Activated T-helper 1 cell treated with anti-CD3 and anti-CD28 coated beads, Interleukin-12 subunit alpha, Interleukin-12 subunit beta, Interleukin-2, Interleukin-4 antibody, amounts not matched to agents 30 ng/mL and 10 ng/mL and 1 ng/mL, durations not matched to agents 14 hours and 24 hours and 36 hours (primary cell): ENCODE measurements around the gene JAML. TPM values are rescaled to one million over a fixed set of nuclear protein-coding genes. Genes with fewer than 3 reads are reported as not detected.

Source experiments
- DNase-seq: peaks from one replicate; pipeline ENCODE4 v3.0.0; 2021; ENCODE audit warnings: low spot score
- H3K27ac Mint-ChIP-seq: one replicate; pipeline ENCODE4 v1.8.0; 2021; ENCODE audit warnings: mild to moderate bottlenecking, mixed read lengths
- H3K27me3 Mint-ChIP-seq: one replicate; pipeline ENCODE4 v1.8.0; 2022; ENCODE audit warnings: mild to moderate bottlenecking, moderate library complexity, mixed read lengths; ENCODE audit not compliant: insufficient read depth
- H3K36me3 Mint-ChIP-seq: one replicate; pipeline ENCODE4 v1.8.0; 2021; ENCODE audit warnings: low read depth, mixed read lengths
- H3K4me1 Mint-ChIP-seq: one replicate; pipeline ENCODE4 v1.8.0; 2021; ENCODE audit warnings: low read depth, mixed read lengths
- H3K4me3 Mint-ChIP-seq: one replicate; pipeline ENCODE4 v1.8.0; 2021; ENCODE audit warnings: mild to moderate bottlenecking, moderate library complexity, mixed read lengths
- H3K9me3 Mint-ChIP-seq: one replicate; pipeline ENCODE4 v1.8.0; 2021; ENCODE audit warnings: mixed read lengths
- intact Hi-C: fragments of 100-400 bp; cut with micrococcal nuclease; formaldehyde crosslinking; loops from one replicate; pipeline ENCODE4 v1.15.1; 2024
- total RNA-seq: library from RNA; stranded (reverse); gene quantifications from 2 replicates; pipeline ENCODE4 v1.2.3, GENCODE V29; 2022

Gene JAML
- total RNA-seq, 1 donor from 2014 or later = 264 TPM

- H3K36me3 Mint-ChIP-seq = no peaks in the 10 kb centered on the region
- intact Hi-C loops = no loop called here
- H3K4me1 Mint-ChIP-seq = no peaks in the 10 kb centered on the region
- peaks cover 26% of the 10 kb centered on the region for H3K27me3 Mint-ChIP-seq
- no peak for DNase-seq
- no peak overlapping the region for H3K27ac Mint-ChIP-seq
- no peaks in the 10 kb centered on the region for H3K9me3 Mint-ChIP-seq
- H3K4me3 Mint-ChIP-seq = no peak overlapping the region
These were observed 59.9 kb downstream of the JAML start for GRCh38 chr11:118164885-118165284.

DNA sequence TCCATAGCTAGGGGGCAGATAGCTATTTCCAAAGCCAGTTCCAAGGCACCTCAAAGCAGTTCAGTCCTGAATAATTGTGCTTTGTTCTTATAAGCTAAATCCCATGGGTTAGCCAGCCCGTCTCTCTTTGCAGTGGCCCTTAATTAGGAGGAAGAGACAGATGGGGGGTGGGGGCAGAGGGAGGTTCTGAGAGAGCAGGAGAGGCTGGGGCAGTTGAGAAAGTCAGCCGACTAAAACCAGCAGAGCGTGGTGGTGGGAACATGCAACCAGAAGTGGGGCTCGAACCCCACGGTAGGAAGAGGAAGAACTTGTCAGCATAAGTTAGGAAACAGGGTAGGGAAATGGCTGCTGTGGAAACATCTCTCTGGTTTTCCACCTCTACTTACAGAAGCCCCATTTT lies 61.3 kb downstream of the JAML start:
- intact Hi-C loops = no loop called here

GRCh38 chr11:118162846-118163245 lies 62.0 kb downstream of the JAML start:
- intact Hi-C loops = no loop called here
- Mint-ChIP-seq H3K27ac (no peak overlapping the region), H3K9me3 (no peaks in the 10 kb centered on the region), H3K36me3 (no peaks in the 10 kb centered on the region), H3K4me3 (no peak overlapping the region), H3K4me1 (no peaks in the 10 kb centered on the region), H3K27me3 (peaks cover 31% of the 10 kb centered on the region)
- no peak for DNase-seq

More for the DNA sequence above, 61.3 kb downstream of the JAML start:
- H3K27me3 Mint-ChIP-seq = peaks cover 31% of the 10 kb centered on the region
- H3K9me3 Mint-ChIP-seq = no peaks in the 10 kb centered on the region
- no peaks in the 10 kb centered on the region for H3K4me1 Mint-ChIP-seq
- H3K36me3 Mint-ChIP-seq = no peaks in the 10 kb centered on the region
- H3K4me3 Mint-ChIP-seq = no peak overlapping the region
- H3K27ac Mint-ChIP-seq = no peak overlapping the region
- no peak for DNase-seq

GRCh38 chr11:118161786-118162185 lies 63.0 kb downstream of the JAML start:
- Mint-ChIP-seq H3K4me3 (no peak overlapping the region), H3K4me1 (peaks cover 5% of the 10 kb centered on the region), H3K27ac (no peak overlapping the region), H3K9me3 (no peaks in the 10 kb centered on the region), H3K27me3 (peaks cover 40% of the 10 kb centered on the region), H3K36me3 (no peaks in the 10 kb centered on the region)
- intact Hi-C loops = no loop called here
- no peak for DNase-seq

GRCh38 chr11:118157186-118157895 lies 67.5 kb downstream of the JAML start:
- no peaks in the 10 kb centered on the region for H3K9me3 Mint-ChIP-seq
- no peak overlapping the region for H3K27ac Mint-ChIP-seq
- peaks cover 9% of the 10 kb centered on the region for H3K4me1 Mint-ChIP-seq
- intact Hi-C loops = no loop called here
- H3K4me3 Mint-ChIP-seq = no peak overlapping the region
- DNase-seq = no peak
- H3K27me3 Mint-ChIP-seq = peaks cover 68% of the 10 kb centered on the region
- H3K36me3 Mint-ChIP-seq = no peaks in the 10 kb centered on the region

- Mint-ChIP-seq H3K27me3 (peaks cover 68% of the 10 kb centered on the region), H3K4me1 (peaks cover 9% of the 10 kb centered on the region), H3K9me3 (no peaks in the 10 kb centered on the region), H3K36me3 (no peaks in the 10 kb centered on the region), H3K27ac (no peak overlapping the region), H3K4me3 (no peak overlapping the region)
- no peak for DNase-seq
- intact Hi-C loops = no loop called here
These were observed 68.2 kb downstream of the JAML start for GRCh38 chr11:118156531-118157185.

GRCh38 chr11:118155776-118156530 lies 68.9 kb downstream of the JAML start:
- Mint-ChIP-seq H3K4me3 (no peak overlapping the region), H3K36me3 (no peaks in the 10 kb centered on the region), H3K27me3 (peaks cover 74% of the 10 kb centered on the region), H3K4me1 (peaks cover 9% of the 10 kb centered on the region), H3K9me3 (no peaks in the 10 kb centered on the region), H3K27ac (no peak overlapping the region)
- intact Hi-C loops = no loop called here
- DNase-seq = no peak

DNA sequence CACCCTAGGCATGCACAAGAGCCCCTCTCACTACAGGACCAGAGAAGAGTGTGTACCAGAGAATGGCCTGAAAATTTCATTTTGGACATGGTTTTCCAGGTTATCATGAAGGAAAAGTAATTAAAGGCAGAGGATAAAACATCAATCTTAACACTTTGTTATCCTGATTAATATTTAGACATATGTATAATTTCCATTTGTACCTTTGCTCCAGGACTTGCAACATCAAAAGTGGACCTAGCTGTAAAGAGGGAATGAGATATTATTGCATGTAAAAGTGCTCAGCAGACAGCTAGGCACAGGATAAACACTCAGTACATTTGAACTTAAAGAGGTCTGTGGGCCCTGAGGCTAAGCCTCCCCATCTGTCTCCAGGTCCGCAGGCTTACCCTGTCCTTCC lies 70.2 kb downstream of the JAML start:
- intact Hi-C loops = no loop called here
- Mint-ChIP-seq H3K27me3 (peaks cover 82% of the 10 kb centered on the region), H3K9me3 (no peaks in the 10 kb centered on the region), H3K4me1 (peaks cover 9% of the 10 kb centered on the region), H3K27ac (no peak overlapping the region), H3K36me3 (no peaks in the 10 kb centered on the region), H3K4me3 (no peak overlapping the region)
- no peak for DNase-seq

- Mint-ChIP-seq H3K27ac (no peak overlapping the region), H3K9me3 (no peaks in the 10 kb centered on the region), H3K27me3 (peaks cover 79% of the 10 kb centered on the region), H3K4me3 (peak overlapping the region; percentile 59), H3K4me1 (peaks cover 9% of the 10 kb centered on the region), H3K36me3 (no peaks in the 10 kb centered on the region)
- DNase-seq = no peak
- intact Hi-C loops = loop anchor here (1.0 kb wide), 1 partner anchor 9 kb away; no protein-coding TSS in a partner anchor
These were observed 70.8 kb downstream of the JAML start for GRCh38 chr11:118153976-118154375.

DNA sequence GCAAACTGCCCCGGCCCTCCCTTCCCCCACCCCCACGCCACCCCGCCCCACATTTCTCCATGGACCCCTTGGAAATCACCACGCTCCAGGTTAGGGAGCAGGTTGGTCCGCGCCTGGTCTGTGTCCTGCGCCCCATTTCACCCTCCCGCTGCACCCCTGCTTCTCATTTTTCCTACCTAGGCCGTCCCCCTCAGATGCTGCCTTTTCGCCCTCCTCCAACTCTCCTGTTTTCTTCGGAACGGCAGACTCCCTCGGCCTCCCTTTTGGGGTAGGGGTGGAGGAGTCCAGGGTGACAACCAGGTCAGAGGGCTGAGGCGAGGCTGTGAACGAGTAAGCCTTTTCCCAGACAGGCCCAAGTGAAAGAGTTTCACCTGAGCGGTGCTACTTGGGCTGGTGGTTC lies 71.3 kb downstream of the JAML start:
- H3K9me3 Mint-ChIP-seq = no peaks in the 10 kb centered on the region
- peaks cover 76% of the 10 kb centered on the region for H3K27me3 Mint-ChIP-seq
- intact Hi-C loops = loop anchor here (1.0 kb wide), 1 partner anchor 8 kb away; no protein-coding TSS in a partner anchor
- H3K27ac Mint-ChIP-seq = no peak overlapping the region
- H3K36me3 Mint-ChIP-seq = no peaks in the 10 kb centered on the region
- H3K4me1 Mint-ChIP-seq = peaks cover 9% of the 10 kb centered on the region
- no peak for DNase-seq
- H3K4me3 Mint-ChIP-seq = peak overlapping the region; percentile 59

GRCh38 chr11:118152552-118153471 lies 72.0 kb downstream of the JAML start, which contains the start of gene SCN4B:
TSS of gene SCN4B (minus strand) at chr11:118152823. CDS start at chr11:118152673, 150 bp downstream.
- Mint-ChIP-seq H3K4me1 (peaks cover 9% of the 10 kb centered on the region), H3K27ac (no peak within 1 kb of the TSS), H3K27me3 (peaks cover 70% of the 10 kb centered on the region), H3K9me3 (no peaks in the 10 kb centered on the region), H3K36me3 (no peaks in the 10 kb centered on the region), H3K4me3 (peak within 1 kb of the TSS; percentile 59)
- intact Hi-C loops = loop anchor here (1.0 kb wide), 1 partner anchor 8 kb away; no protein-coding TSS in a partner anchor
- DNase-seq = no peak

- Mint-ChIP-seq H3K36me3 (no peaks in the 10 kb centered on the region), H3K9me3 (no peaks in the 10 kb centered on the region), H3K4me1 (peaks cover 8% of the 10 kb centered on the region), H3K27ac (no peak overlapping the region), H3K4me3 (peak overlapping the region; percentile 15), H3K27me3 (peaks cover 69% of the 10 kb centered on the region)
- intact Hi-C loops = no loop called here
- DNase-seq = no peak
These were observed 72.7 kb downstream of the JAML start for GRCh38 chr11:118152020-118152551.
